OCI-LY1 (cell line): ENCODE measurements around the gene EIPR1.

ENCODE experiments used
- H2AFZ ChIP-seq: fragments of 200-600 bp; sonication (generic), shearing (Covaris generic); 2 replicates; pipeline ENCODE4 v1.6.0; 2014; ENCODE audit warnings: antibody characterized with exemption, mild to moderate bottlenecking, low read length
- H3F3A ChIP-seq: fragments of 200-600 bp; sonication (generic), shearing (Covaris generic); 2 replicates; pipeline ENCODE4 v1.6.0; 2014; ENCODE audit warnings: mild to moderate bottlenecking, antibody characterized with exemption, low read length, moderate library complexity; ENCODE audit not compliant: insufficient read depth
- H3K27ac ChIP-seq: fragments of 200-600 bp; sonication (generic); 2 replicates; pipeline ENCODE4 v1.5.1; 2014; ENCODE audit warnings: low read length, mixed run types, mild to moderate bottlenecking, low read depth; ENCODE audit not compliant: poor library complexity, severe bottlenecking
- H3K27me3 ChIP-seq: fragments of 200-600 bp; sonication (generic); 2 replicates; pipeline ENCODE4 v1.6.0; 2014; ENCODE audit warnings: antibody characterized with exemption, mild to moderate bottlenecking, low read length, moderate library complexity; ENCODE audit not compliant: insufficient read depth
- H3K36me3 ChIP-seq: fragments of 200-600 bp; sonication (generic); 2 replicates; pipeline ENCODE4 v1.6.1; 2014; ENCODE audit warnings: mild to moderate bottlenecking, antibody characterized with exemption, low read length, moderate library complexity, mixed read lengths; ENCODE audit not compliant: insufficient read depth
- H3K4me1 ChIP-seq: fragments of 200-600 bp; sonication (generic); 2 replicates; pipeline ENCODE4 v1.5.1; 2014; ENCODE audit warnings: mild to moderate bottlenecking, low read length, moderate library complexity; ENCODE audit not compliant: insufficient read depth, severe bottlenecking
- H3K4me2 ChIP-seq: fragments of 200-600 bp; sonication (generic), shearing (Covaris generic); 2 replicates; pipeline ENCODE4 v1.6.1; 2014; ENCODE audit warnings: low read length
- H3K4me3 ChIP-seq: fragments of 200-600 bp; sonication (generic); 2 replicates; pipeline ENCODE4 v1.5.1; 2014; ENCODE audit warnings: low read length, low read depth, mild to moderate bottlenecking, mixed read lengths; ENCODE audit not compliant: poor library complexity, severe bottlenecking
- H3K79me2 ChIP-seq: fragments of 200-600 bp; shearing (Covaris generic); 2 replicates; pipeline ENCODE4 v1.6.1; 2016; ENCODE audit warnings: mixed run types, low read length, mixed read lengths; ENCODE audit not compliant: insufficient read depth
- H3K9ac ChIP-seq: fragments of 200-600 bp; sonication (generic), shearing (Covaris generic); 2 replicates; pipeline ENCODE4 v1.6.1; 2014; ENCODE audit warnings: mild to moderate bottlenecking, low read length, mixed read lengths
- H3K9me2 ChIP-seq: fragments of 200-600 bp; sonication (generic), shearing (Covaris generic); 2 replicates; pipeline ENCODE4 v1.6.1; 2014; ENCODE audit warnings: low read depth, mild to moderate bottlenecking, low read length, mixed read lengths
- H3K9me3 ChIP-seq: fragments of 200-600 bp; shearing (Covaris generic); 2 replicates; pipeline ENCODE4 v1.6.1; 2014; ENCODE audit warnings: low read length, mixed read lengths
- H4K20me1 ChIP-seq: fragments of 200-600 bp; sonication (generic), shearing (Covaris generic); 2 replicates; pipeline ENCODE4 v1.6.0; 2016; ENCODE audit warnings: mild to moderate bottlenecking, low read length; ENCODE audit not compliant: insufficient read depth
- EZH2 ChIP-seq: fragments of 200-600 bp; sonication (generic), shearing (Covaris generic); IDR thresholded peaks from 2 replicates; pipeline ENCODE4 v1.8.0; 2017; ENCODE audit warnings: borderline replicate concordance, mixed run types, mild to moderate bottlenecking, antibody characterized with exemption, low read length, moderate library complexity, mixed read lengths
- TF ChIP-seq, protein P1 (sequence below): fragments of 200-600 bp; sonication (generic), shearing (Covaris generic); IDR thresholded peaks from 2 replicates; pipeline ENCODE4 v1.5.1; 2017; ENCODE audit warnings: mild to moderate bottlenecking, antibody characterized with exemption, low read length, moderate library complexity, mixed read lengths

Gene EIPR1

DNA sequence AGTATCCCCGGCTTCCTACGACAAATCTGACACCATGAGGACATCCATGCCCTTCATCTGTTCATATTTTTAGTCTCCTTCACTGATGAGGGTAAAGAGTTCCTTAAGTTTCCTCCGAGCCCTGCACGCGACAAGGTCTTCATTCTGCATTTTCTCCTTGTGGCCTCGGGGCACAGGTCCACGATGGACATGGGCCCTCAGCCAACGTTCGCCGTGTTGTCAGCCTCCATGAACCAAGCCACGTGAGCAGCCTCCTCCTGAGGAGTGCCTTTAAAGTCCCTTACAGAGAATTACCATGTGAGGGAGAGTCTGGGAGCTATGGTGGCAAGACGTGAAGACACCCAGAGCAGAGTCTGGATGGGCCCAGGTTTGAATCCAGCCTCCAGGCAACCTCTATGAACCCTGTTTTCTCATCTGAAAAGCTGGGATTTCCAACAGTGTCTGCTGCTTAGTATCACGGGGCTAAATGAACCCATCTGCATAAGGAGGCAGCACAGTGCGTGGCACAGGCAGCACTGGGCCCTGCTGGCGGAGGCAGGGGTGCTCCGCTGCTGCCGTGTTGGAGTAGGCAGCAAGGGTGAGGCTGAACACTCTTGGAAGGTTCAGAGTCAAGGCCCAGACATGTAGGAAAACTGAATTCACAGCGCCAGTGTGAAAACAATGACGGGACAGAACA is 54.1 kb downstream of the EIPR1 start:
- 0 out of 2 replicates have a peak, but pooled peaks cover 6% of the 10 kb centered on the region for H3K9me3 ChIP-seq
- no peak overlapping the region for H3K9ac ChIP-seq
- H3K27me3 ChIP-seq: no peaks in the 10 kb centered on the region

DNA sequence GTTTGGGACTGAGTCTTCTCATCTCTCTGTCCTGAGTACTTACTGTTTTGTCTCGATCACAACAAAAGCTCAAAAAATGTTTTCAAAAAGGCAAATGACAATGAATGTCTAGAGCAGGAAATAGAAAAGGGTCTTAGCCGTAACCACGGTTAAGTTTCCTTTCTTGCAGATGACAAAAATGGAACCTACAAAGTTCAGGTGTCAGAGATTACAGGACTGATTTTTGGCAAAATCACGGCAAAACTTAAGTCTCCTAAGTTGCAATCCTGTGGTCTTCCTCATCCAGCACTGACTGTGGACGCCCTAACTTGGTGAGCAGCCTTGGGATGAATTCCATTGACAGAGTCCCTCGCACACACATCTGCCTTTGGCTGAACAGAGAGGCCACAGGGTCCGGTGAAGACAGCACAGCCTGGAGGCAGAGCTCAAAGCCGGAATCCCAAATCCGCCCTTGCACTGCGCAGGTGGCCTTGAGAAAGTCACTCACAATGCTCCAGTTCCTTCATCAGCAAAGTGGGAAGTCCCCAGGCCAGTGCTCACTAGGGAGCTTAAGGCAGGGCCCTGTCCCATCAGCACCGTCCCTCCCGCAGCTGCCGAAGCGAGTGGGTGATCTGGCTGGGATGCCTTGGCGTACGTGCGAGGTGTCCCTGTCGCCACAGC is 55.2 kb downstream of the EIPR1 start:
- TF ChIP-seq, protein P1, sequence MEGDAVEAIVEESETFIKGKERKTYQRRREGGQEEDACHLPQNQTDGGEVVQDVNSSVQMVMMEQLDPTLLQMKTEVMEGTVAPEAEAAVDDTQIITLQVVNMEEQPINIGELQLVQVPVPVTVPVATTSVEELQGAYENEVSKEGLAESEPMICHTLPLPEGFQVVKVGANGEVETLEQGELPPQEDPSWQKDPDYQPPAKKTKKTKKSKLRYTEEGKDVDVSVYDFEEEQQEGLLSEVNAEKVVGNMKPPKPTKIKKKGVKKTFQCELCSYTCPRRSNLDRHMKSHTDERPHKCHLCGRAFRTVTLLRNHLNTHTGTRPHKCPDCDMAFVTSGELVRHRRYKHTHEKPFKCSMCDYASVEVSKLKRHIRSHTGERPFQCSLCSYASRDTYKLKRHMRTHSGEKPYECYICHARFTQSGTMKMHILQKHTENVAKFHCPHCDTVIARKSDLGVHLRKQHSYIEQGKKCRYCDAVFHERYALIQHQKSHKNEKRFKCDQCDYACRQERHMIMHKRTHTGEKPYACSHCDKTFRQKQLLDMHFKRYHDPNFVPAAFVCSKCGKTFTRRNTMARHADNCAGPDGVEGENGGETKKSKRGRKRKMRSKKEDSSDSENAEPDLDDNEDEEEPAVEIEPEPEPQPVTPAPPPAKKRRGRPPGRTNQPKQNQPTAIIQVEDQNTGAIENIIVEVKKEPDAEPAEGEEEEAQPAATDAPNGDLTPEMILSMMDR: no peak
- no peak for TF ChIP-seq EZH2
- H3K27me3 ChIP-seq: no peaks in the 10 kb centered on the region
- no peak overlapping the region for H2AFZ ChIP-seq

More for the DNA sequence above, 54.1 kb downstream of the EIPR1 start:
- Histone ChIP-seq H3F3A (no peaks in the 10 kb centered on the region), H3K4me3 (no peak overlapping the region), H3K79me2 (no peaks in the 10 kb centered on the region), H3K27ac (no peak overlapping the region), H3K36me3 (peaks cover 32% of the 10 kb centered on the region), H3K4me1 (no peaks in the 10 kb centered on the region), H4K20me1 (no peaks in the 10 kb centered on the region), H3K4me2 (no peak overlapping the region), H2AFZ (no peak overlapping the region), H3K9me2 (no peaks in the 10 kb centered on the region)
- no peak for TF ChIP-seq EZH2
- TF ChIP-seq, protein P1: no peak

GRCh38 chr2:3321825-3322224 is 55.8 kb downstream of the EIPR1 start:
- H3K9ac ChIP-seq: no peak overlapping the region
- no peaks in the 10 kb centered on the region for H4K20me1 ChIP-seq
- H3K27me3 ChIP-seq: no peaks in the 10 kb centered on the region
- no peak overlapping the region for H3K4me2 ChIP-seq
- 0 out of 2 replicates have a peak, but pooled peaks cover 6% of the 10 kb centered on the region for H3K9me3 ChIP-seq
- H3F3A ChIP-seq: no peaks in the 10 kb centered on the region
- H3K9me2 ChIP-seq: no peaks in the 10 kb centered on the region
- peaks cover 35% of the 10 kb centered on the region for H3K36me3 ChIP-seq
- H3K4me3 ChIP-seq: no peak overlapping the region
- TF ChIP-seq, protein P1: no peak
- TF ChIP-seq EZH2: no peak
- H3K4me1 ChIP-seq: no peaks in the 10 kb centered on the region
- H3K79me2 ChIP-seq: no peaks in the 10 kb centered on the region
- H3K27ac ChIP-seq: no peak overlapping the region
- H2AFZ ChIP-seq: no peak overlapping the region

More for the DNA sequence above, 55.2 kb downstream of the EIPR1 start:
- Histone ChIP-seq H3K36me3 (peaks cover 35% of the 10 kb centered on the region), H3K4me2 (no peak overlapping the region), H3K9ac (no peak overlapping the region), H3K79me2 (no peaks in the 10 kb centered on the region), H3F3A (no peaks in the 10 kb centered on the region), H4K20me1 (no peaks in the 10 kb centered on the region), H3K27ac (no peak overlapping the region), H3K4me3 (no peak overlapping the region), H3K4me1 (no peaks in the 10 kb centered on the region), H3K9me2 (no peaks in the 10 kb centered on the region), H3K9me3 (0 out of 2 replicates have a peak, but pooled peaks cover 6% of the 10 kb centered on the region)
